GM18520 (cell line): ENCODE data around the gene ZNF732.
"Not testable (repeated sequence)": the region's sequence is repeated elsewhere in the genome, so short reads cannot be mapped to it uniquely, and the experiment has no call there.

Source experiments
- ATAC-seq: cut with Tn5 transposase; IDR thresholded peaks from one replicate; pipeline ENCODE4 v1.9.1; 2021; ENCODE audit not compliant: unreplicated experiment

Gene ZNF732

GRCh38 chr4:253936-254756 is 51.1 kb downstream of the ZNF732 start:
- ATAC-seq = no peak

DNA sequence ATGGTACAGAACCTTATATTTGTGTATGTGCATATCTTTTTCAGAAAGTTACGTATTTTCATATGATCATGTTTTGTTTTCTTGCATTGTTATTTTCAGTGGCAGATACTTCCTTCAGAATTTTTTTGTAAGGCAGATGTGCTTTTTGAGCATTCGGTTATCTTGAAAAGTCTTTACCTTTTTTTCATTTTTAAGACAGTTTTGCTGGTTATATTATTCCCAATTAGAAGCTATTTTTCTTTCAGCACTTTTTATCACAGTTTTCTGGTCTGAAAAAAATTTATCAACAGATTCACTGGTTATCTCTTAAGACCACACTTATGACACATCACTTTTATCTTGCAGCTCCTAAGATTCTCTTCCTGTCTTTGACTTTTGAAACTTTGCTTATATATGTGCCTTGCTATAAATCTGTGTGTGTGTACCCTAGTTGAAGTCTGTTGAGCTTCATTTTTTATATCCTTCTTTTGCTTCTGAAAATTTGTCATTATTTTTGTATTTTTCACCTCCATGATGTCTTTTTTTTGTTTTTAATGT is 53.1 kb downstream of the ZNF732 start:
- ATAC-seq = no peak

- ATAC-seq = no peak
Observed at GRCh38 chr4:244471-244870, 60.8 kb downstream of the ZNF732 start.

DNA sequence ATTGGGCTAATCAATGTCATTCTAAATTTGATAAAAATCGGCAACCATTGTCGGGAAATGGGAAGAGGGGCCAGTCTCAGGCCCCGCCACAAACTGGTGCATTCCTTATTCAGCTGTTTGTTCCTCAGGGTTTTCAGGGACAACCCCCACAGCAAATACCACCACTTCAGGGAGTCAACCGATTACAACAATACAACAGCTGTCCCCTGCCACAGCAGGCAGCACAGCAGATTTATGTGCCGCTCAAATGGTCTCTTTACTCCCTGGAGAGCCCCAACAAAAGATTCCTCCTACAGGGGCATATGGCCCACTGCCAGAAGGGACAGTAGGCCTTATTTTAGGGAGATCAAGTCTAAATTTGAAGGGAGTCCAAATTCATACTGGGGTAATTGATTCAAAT is 61.8 kb downstream of the ZNF732 start:
- ATAC-seq = no peak

- no peak for ATAC-seq
Observed at GRCh38 chr4:242121-242848, 63.0 kb downstream of the ZNF732 start.

DNA sequence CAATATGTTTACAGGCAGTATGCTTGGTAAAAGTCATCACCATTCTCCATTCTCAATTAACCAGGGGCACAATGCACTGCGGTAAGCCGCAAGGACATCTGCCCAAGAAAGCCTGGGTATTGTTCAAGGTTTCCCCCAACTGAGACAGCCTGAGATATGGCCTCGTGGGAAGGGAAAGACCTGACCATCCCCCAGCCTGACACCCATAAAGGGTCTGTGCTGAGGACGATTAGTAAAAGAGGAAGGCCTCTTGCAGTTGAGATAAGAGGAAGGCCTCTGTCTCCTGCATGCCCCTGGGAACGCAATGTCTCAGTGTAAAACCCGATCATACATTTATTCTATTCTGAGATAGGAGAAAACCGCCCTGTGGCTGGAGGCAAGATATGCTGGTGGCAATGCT is 63.9 kb downstream of the ZNF732 start:
- ATAC-seq = not testable (repeated sequence)

DNA sequence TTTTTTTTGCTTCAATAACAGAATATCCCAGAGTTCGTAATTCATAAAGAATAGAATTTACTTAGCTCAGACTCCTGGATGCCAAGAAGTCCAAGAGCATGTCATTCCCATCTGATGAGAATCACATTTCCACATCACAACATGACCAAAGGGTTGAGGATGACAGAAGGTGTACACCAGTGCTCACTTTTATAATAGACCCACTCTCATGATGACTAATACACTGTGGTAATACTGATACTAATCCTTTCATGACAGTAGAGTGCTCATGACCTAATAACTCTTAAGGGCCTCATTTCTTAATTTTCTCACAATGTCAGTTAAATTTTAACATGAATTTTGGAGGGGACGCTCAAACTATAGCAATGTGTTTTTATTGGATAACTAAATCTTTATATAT is 69.2 kb downstream of the ZNF732 start:
- ATAC-seq = no peak

GRCh38 chr4:234178-234577 is 71.1 kb downstream of the ZNF732 start:
- no peak for ATAC-seq

DNA sequence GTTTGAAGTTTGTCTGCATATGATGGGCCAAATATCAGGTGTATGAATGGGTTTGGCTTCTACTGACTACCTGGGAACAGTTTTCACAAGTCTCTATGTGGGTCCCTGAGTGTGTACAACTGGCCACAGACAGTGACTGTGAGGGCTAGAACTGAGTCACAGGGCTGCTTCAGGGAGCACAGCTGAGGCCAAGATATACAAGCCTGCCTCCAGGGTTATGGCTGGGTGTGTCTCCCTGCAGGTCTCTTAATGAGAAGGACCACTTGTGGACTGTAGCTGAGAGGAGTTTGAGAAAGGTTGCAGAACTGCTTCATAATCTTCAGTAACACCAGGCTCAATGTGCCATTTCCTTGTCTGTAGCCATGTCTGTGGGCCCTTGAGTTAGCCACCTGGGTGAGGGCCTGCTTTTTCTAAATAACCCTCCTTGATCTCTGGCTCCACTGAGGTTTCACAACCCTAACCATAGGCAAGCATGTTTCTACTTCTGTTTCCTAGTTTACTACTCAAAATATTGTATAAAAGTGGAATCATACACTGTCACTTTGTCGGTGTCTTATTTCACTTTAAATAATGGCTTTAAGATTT is 81.3 kb downstream of the ZNF732 start:
- no peak for ATAC-seq
